Activated naive CD8-positive, alpha-beta T cell treated with anti-CD3 and anti-CD28 coated beads, Interleukin-2, amount 50 U/mL, for 16 hours (primary cell): ENCODE data around the gene SERPINB6.
"Not testable (repeated sequence)": the region's sequence is repeated elsewhere in the genome, so short reads cannot be mapped to it uniquely, and the experiment has no call there.

Experiments
- DNase-seq: peaks from one replicate; pipeline ENCODE4 v3.0.0-alpha.2; 2020; ENCODE audit warnings: low read depth, low spot score

SERPINB6 gene

DNA sequence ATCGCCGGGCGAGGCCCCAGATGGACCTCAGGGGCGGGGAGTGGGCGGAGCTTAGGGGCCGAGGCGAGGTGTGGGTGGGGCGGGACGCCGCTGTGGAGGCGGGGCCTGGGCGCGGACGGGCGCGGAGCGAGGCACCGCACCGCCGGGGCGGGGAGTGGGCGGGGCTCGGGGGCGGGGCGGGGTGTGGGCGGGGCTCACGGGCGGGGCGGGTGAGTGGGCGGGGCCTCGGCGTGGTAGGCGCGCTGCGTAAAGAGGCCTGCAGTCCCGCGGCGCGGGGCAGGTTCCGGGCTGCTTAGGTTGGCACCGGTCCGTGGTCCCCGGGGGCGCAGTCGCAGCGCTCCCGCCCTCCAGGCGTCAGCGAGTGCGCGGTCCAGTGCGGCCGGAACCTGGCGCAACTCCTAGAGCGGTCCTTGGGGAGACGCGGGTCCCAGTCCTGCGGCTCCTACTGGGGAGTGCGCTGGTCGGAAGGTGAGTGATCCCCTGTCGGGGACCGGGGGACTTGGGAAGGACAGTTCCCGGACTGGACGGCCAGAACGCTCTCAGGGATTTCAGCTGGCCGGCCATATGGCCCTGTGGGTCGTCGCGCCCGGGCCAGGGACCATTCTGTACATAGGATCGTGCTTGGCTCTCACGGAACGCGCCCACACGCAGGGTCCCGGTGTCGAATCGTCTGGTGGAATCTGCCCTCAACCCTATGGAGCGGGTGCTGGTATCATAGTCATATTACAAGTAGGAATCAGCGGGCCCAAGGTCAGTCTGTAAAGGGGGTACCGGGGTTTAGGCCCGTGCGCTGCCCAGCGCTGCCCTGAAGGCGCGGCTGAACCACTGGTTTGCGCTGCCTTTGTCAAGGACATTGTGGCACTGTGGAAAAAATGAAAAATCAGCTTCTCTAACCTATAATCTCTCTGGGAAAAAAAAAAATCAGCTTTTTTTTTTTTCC, 28.5 kb upstream of the SERPINB6 start, which contains the start of gene NQO2:
TSS of gene NQO2 (plus strand) at position 277 of the 940 bp plus-strand sequence. CDS start 6,659 bp downstream, outside the sequence.
- peak; percentile 74 for DNase-seq

DNA sequence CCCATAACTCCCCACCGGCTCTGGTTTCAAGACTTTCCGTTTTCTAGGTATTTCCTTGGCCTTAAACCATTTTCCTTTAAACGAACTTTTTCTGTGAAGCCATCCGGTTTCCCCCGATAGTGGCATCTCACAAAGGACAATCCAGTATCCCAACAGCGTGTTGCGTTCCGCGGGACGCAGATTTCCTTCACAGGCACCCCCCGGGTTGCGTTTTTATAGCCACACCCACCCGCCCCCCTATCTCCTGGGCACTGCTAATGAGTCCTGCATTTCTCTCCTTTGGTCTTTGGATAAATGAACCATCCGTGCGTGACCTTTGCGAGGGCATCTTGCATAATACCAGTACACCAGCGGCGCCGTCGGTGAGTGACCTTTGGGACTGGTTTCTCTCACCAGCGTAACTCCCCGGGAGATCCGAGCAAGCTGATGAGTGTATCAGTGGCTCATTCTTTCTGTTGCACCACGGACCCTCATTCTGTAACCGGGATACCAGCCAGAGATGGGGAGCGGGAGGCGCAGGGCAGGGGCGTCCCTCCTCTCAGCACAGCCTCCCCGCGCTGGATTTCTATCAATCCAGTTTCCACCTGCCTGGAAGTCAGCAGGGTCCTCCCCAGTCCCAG, 27.7 kb upstream of the SERPINB6 start:
- DNase-seq = no peak

DNA sequence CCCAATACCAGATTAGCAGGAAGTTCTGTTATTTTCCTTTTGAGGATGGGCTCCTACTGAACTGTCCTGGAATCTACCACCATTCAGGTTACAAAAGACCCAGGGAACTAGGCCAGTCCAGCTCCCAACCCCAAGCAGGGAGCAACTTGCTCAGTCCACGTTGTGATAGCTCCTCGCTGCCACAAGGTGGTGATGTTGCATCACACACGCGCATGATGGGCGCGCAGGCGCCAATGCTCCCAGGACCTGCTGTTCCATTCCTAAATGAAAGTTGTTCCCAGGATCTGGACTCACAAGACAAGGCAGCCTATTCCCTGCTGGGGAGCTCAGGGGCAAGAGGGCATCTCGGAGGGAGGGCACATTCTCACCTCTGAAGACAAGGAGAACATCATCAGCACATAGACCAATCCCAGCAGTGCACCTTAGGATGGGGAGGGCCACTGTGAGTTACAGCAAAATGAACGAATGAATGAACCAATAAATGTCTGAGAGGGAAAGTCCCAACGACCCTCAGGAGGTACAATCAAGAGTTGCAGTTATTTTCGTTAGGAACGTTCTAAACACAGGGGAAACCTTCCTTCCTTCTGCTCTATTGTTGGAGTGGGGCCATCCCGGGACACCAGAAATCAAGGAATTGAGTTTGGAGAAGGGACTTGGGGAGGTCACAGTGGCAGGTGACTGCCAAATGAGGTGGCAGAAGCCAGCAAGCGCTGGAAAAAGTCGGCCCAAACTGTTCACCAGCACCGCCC, 27.1 kb upstream of the SERPINB6 start:
- not testable (repeated sequence) for DNase-seq

DNA sequence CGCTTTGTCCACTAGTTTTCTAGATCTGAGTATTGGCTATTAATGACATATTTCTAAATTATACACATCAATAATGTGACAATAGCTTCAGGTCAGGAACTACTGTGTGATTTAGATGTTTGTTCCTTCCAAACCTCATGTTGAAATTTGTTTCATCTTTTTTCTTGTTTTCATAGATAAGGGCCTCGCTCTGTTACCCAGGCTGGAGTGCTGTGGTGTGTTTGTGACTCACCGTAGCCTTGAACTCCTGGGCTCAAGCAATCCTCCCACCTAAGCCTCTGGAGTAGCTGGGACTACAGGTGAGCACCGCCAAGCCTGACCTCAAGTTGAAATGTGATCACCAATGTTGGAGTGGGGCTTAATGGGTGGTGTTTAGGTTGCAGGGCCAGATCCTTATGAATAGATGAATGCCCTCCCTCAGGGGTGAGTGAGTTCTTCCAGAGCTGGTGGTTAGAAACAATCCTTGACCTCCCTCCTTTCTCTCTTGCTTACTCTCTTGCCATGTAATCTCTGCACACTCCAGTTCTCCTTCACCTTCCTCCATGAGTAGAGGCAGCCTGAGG, 22.5 kb upstream of the SERPINB6 start:
- no peak for DNase-seq

DNA sequence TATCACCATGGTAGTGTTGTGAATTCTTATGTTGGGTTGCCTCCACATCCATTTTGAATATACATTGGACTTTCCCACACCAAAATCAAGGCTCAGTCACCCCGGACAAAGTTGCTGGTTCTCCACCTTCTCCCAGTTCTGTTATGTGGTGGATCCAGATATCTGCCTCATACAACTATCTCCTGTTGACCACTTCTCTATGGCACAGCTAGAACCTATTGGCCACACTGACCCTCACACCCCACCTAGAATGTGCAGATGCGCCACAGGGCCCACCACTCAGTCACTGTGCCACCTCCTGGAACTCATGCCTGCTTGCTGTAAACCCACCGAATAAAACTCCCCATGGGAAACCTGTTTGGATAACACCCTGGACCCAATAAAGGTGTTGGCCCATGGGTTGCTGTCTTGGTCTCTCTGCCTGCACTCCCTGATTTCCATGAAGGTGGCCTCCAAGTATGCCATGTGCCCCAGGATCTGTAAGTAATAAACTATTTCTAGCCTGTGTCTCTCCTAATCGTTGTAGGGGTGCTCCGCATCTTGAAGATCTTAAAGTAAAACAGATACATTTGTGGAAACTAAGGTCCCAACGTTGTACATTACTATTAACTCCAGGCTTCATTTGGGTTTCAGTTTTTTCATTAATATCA, 21.1 kb upstream of the SERPINB6 start:
- DNase-seq = no peak

DNA sequence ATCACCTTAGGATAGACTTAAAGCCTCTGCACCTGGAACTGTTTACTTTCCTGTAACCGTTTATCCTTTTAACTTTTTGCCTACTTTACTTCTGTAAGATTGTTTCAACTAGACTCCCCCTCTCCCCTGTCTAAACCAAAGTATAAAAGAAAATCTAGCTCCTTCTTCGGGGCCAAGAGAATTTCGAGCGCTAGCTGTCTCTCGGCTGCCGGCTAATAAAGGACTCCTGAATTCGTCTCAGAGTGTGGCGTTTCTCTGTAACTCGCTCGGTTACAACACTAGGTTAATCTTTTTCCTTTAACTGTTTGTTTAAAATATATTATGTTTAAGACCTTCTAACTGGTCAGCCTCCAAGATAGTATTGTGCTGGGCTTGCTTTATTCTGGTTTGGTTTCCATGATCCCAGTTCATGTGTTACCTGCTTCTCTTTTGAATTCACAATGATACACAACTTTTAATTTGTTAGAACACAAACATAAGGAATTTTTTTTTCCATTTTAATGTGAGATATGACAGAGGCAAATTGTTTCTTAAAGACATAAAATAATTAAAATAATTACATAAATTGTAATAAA, 19.7 kb upstream of the SERPINB6 start:
- no peak for DNase-seq

DNA sequence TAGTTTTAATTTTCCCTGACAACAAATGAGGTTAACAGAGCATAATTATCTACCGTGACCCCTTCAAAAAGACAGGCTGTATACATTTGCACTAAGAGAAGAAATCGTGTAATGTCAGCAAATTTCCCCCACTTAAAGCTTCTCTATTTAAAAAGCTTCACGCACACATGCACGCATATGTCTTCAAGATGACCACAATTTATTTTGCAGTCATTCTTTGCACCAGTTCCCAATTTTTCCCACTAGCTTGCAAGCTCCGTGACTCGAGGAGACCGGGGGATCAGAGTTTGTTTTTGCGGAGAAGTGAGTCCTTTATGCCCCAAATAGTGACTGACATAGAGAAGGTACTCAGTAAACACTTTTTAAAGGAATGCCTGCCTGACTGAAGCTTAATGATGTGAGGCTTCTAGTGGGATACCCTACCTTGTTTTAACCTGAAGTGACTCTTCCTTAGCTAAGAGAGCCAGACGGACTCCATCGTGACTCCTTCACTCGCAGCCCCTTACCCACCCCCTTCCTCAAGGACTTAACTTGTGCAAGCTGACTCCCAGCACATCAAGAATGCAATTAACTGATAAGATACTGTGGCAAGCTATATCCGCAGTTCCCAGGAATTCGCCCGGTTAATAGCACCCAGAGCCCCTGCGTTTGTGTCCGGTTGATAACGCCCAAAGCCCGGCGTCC, 19.0 kb upstream of the SERPINB6 start:
- DNase-seq = no peak

DNA sequence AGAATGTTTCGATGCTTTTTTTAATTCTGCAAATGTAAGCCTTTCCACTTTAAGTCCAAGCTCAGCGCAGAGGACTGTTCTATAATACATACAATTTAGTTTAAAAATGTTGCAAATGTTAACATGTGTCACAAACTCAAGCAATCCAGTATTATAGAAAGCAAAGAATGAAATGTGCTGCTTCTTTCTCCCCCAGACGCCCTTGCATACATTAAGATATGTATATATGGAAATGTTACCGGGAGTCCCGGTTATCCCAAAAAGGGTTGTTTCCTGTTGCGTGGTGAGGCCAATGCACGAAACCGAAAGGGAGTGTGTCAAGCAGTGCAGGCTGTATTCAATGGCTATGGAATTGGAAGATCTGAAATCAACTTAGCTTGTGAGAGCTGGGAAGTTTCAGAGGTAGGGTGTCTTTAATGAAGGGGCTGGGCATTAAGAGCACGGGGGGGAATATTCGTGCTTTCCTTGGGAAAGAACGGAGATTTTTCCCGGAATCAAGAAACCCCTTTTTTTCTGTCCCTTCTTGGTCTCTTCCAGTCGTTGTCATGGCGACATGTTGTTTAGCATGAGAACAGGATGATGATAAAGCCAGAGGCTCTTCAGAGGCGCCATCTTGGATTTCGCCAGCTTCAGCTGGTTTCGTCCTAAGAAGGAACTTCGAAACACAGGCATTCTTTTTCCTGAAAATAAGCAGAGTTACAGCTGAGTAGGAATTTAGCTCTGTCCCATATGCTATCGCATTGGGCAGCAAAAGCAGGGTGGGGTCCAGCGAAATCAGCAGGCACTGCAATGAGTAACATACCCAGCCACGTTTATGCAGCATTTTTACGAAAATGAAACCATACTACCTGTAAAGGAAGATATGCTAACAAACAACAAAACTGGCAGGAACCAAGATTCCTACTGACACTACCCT, 18.2 kb upstream of the SERPINB6 start:
- peak; percentile 27 for DNase-seq

DNA sequence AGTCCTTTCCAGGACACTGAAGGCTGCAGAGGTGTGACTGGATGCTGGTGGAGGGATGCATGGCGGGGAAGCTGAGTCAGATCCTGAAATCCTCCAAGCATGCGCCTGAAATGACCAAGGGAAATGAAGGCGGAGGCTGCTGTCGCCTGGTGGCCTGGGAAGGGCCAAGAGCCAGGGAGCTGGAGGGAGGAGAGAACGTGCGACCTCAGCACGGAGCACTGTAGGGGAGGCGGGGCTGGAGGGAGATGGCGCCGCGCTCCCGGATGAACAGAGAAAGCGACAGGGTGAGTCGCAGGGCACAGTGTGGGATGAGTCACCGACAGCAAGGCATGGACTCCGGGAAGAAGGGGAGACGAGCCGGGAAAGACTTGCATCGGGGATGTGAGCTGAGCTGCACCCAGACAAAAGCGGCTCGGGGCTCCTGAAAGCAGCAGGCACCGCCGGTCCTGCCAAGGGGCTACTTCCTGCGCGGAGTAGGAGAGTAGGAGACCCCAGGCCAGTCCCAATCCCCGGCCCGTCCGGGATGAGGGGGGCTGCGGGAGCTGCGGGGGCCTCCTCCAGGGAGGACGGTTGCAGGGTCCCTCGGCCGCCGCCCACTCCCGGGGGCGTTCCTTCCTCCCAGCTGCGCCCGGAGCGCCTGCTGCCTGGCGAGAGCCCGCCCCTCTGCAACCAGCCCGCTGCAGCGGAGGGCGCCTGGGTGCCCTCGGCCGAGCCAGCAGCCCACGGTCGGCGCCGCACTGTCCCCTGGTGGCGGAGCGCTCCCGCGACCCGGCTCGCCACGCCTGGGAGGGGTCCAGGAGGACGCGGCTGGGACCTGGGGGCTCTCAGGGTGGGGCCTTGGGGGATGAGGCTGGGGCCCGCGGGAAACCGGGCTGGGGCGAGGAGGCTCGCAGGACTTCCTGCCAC, 17.3 kb upstream of the SERPINB6 start:
- DNase-seq = peak; percentile 43

DNA sequence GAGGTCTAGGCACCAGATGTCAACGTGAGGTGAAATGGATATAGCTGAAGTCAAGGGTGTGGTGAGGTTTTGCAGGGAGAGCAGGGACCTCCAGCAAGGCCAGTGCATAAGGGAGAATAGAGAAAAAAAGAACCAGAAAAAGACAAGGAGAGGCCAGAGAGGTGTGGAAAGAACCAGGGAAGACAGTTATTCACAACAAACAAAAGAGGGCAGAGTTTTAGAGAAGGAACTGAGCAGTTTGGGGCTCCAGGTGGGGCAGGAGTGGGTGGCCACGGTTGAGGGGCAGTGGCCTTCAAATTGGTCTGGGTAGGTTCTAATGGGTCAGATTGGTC, 16.7 kb upstream of the SERPINB6 start:
- no peak for DNase-seq

DNA sequence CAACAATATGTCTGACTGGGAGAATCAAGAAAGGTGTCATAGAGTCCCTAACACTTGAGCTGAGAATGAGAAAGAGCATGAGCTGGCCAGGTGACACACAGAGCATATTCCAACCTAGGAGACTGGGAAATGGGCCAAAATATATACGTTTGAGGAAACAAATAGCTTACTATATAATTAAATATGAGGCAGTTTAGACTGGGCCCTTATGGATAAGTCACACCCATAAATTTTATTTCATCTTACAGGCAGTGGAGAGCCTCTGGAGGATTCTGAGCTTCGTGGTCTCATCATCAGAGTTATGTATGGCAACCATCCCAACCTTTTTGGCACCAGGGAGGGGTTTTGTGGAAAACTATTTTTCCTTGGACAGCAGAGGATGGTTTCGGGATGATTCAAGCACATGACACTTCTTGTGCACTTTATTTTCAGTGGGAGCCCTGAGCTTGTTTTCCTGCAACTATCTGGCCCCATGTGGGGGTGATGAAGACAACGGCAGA, 15.4 kb upstream of the SERPINB6 start:
- no peak for DNase-seq

DNA sequence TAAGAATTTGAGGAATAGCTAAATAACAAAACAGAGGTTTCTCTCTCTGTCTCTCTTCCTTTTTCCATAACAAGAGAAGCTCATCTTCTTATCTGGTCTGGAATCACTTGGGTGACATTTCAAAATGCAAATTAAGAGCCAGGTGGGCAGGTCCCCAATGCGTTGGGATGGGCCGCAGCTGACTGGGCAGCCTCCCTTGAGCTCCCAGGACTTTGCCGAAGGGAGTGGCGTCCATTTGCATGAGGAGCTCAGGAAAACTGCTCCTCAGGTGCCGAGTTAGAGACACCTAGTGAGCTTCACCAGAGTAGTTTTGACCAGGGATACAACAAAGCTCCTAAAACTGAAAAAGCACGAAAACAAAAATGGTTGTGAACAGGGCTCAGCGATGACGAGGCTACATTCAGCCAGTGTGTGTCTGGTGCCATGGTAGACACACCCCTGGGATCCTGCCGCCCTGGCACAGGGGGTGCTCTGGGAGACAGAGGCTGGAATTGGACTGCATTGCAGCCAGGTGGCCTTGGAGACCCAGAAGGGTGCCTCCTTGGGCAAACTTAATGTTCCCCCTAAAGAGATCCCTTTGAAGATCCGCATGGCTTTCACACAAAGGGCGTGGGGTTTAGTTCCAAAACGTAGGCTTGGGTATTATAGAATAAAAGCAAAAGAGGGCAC, 13.5 kb upstream of the SERPINB6 start:
- DNase-seq = no peak

DNA sequence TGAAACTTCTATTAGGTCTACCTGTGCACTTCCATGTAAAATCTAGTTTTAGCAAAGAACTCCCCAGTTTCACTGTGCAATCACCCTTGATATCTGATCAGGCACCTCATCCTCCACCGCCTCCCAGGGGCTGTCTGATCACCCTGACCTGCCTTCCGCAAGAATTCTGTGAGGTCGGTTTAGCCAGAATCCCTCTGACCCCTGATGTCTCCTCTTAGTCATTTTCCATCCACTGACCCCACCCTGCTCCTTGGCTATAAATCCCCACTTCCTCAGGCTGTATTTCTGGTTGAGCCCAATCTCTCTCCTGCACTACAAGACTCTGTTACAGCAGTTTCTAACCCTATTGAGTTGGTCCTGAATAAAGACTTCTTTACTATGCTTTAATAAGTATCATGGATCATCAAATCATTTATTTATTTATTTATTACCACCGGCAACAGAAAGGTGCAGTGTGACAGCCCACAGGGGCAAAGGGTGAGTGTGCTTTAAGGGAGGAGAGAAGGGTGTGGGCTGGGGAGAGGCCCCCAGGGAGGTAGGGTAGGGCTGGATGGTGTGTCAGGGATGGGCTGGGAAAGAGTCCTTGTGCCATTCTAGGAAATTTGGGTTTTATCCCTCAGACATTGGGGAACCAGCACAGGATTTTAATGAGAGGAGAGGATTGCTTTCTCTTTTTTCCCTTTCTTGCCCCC, 11.2 kb upstream of the SERPINB6 start:
- DNase-seq = no peak

DNA sequence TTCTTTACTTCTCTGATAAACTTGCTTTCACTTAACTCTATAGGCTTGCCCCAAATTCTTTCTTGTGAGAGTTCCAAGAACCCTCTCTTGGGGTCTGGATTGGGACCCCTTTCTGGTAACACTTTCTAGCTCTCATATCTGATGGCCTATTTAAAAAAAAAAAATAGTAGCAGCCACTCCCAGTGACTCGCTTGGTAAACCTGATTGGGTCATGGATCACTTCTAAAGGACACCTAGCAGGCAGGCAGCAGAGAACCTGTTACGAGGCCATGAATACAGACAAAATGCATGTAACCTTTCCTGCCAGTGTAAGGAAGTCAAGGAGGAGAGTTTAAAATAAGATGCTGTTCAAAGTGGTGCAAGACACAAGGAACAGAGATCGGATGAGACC, 9.1 kb upstream of the SERPINB6 start:
- DNase-seq = no peak

DNA sequence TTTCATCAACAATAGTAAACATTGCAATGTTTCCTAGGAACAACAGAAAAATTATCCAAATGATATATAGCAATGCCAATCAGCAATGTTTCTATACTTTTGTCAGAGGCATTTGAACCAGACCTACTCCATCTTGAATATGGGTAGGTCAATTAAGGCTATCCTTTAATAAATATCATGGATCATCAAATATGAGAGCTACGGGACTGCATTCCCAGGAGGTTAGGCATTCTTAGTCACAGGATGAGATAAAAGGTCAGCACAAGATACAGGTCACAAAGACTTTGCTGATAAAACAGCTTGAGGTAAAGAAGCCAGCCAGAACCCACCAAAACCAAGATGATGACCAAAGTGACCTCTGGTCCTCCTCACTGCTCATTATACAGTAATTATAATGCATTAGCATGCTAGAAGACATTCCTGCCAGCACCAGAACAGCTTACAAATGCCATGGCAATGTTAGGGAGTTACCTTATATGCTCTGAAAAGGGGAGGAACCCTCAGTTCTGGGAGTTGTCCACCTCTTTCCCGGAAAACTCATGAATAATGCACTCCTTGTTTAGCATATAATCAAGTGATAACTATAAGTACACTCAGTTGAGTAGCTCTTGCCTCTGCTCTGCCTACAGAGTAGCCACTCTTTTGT, 8.6 kb upstream of the SERPINB6 start:
- DNase-seq = no peak

DNA sequence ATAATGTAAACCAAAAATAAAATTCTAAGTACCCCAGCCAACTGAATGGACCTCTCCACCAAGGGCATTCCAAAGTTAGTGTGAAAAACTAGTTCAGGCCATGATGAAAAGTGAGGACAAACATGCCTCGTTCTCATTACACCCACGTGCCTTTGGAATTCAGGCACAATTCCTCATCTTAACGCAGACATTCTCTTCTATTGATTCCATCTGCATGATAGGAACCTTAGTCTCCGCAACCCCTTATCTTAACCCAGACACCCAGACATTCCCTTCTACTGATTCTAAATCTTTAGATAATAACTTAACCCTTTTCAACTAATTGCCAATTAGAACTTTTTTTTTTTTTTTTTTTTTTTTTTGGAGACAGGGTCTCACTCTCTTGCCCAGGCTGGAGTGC, 7.6 kb upstream of the SERPINB6 start:
- no peak for DNase-seq
